Hematopoietic multipotent progenitor cell treated with erythropoietin and hydrocortisone succinate and interleukin-3 and kit ligand, for 4 days (in vitro differentiated cells): ENCODE results near the gene CCDC57.

Experiments used
- DNase-seq: peaks from one replicate; pipeline ENCODE4 v3.0.0-alpha.2; 2015

CCDC57 gene

DNA sequence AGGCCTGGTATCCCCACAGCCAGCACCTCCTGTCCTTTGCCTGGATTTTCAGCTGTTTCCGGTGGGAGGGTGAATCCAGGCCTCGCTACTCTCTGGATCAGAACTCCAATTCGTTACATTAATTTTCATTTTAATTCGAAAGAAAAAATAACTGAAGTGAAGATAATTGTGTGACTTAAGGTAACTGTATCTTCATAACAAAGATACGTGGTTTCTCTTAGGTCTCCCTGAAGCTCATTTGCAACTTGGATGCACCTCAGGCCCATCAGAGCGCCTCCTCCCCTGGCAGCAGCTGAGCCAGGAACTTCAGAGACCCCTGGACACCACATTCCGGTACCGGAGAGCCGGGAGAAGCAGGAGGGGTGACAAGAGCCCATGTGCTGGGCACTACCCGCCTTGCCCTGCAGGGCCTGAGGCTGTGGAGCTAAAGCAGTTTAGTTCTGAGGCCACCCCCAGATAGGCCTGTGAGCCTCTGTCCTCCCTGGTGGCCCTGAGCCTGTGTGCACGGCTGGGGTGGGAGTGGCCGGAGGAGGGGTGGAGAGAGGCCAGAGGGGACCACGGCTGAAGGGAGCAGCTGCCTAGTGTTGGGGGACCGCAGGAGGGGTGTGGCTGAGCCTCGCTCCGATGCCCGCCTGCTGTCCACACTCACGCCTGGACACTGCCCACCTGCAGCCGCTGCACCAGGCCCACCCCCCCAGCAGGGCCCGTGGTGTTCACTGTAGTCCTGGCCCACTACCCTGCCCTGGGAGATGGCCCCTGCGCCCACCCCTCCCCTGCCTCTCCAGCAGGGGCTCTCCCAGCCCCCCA lies 135.7 kb downstream of the CCDC57 start:
- peak; percentile 55 for DNase-seq

DNA sequence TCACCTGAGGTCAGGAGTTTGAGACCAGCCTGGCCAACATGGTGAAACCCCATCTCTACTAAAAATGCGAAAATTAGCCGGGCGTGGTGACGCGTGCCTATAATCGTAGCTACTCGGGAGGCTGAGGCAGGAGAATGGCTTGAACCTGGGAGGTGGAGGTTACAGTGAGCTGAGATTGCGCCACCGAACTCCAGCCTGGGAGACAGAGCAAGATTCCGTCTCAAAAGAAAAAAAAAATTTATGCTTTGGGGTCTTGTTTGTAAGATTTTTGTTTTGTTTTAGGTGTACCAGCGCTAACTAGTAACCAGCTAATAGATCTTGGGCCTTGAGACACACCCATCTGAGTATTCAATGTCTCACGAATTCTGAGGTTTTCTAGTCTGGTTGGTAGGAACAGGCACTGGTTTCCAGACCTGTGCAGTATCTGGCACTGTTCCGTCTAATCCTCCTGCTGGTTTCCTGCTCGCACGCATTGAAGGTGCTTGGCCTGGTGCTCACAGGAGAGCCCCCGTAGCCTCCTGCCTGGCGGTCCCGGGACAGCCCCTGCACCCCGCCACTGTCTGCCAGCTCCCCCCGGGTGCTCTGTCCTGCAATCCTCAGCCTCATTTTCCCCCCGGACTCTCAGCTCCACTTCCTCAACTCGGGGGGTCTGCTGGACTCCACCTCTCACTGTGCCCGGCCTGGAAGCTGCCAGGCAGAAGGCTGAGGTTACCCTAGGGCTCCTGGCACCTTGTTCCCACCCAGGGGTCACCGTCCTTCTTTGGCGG lies 136.4 kb downstream of the CCDC57 start:
- peak; percentile 42 for DNase-seq

DNA sequence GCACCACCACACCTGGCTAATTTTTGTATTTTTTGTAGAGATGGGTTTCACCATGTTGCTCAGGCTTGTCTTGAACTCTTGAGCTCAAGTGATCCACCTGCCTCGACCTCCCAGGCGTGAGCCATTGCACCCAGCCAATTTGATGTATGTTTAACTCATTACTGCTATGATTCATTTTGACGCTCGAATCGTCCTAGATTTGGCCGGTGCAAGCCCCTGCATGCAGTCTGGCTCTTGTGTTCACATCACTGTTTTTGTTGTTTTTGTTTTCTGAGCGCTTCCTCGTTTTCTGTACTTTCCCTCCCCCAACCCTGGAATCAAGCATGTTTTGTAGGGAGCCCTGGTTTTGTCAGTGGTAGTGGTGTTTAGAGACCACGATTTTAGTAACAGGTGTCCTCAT lies 139.2 kb downstream of the CCDC57 start:
- no peak for DNase-seq

DNA sequence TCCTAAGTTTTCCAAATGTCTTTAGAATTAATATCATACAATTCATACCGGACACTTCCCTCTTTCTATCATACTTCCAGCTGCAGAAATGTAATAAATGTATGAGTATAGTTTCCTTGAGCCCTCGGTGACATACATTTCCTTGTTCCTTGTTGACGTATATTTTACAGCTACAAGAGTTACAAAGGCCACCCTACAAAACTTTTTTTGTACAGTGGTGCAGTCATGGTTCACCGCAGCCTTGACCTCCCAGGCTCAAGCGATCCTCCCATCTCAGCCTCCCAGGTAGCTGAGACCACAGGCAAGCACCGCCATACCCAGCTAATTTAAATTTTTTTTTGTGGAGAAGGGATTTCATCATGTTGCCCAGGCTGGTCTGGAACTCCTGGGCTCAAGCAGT lies 139.8 kb downstream of the CCDC57 start:
- DNase-seq: no peak

DNA sequence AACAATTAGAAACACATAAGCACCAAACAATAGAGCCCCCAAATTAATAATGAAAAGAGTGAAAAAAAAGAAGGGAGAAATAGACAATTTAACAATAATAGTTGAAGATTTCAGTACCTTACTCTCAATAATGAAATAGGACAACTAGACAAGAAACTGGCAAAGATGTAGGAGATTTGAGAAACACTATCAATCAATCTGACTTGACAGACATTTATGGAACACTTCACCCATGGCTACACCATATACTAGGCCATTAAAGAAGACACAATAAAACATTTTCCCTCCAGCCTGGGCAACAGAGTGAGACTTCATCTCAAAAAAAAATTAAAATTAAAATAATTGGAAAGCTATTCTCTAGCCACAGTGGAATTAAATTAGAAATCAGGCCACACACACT lies 142.0 kb downstream of the CCDC57 start:
- DNase-seq: no peak

DNA sequence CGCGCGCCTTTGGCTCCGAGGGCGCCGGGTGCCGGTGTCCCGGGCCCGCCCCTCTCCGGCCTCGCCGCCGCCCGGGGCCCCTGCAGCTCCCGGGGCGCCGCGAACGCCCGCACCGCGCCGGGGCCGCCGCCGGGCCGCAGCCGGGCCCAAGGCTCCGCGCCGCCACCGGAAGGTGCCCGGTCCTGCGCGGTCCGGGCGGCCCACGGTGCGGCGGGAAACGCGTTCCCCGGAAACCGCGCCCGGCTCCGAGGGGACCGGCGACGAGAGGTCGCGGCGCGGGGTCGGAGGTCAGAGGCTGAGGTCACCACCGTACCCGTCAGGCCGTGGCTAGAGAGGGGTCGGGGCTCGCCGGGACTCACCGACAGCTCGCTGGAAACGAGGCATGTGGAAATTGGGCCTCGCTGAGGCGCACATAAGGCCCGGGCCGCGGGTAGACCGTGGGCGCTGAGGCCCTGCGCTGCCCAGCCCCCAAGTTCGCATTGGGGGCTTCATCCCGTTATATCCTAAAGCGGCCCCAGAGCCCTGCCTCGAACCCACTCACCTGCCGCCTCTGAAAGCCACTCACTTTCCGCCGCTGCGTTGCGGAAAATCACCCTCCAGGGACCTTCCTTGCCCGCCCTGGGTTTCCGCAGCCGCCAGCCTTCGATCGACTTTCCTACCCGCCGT lies 146.9 kb downstream of the CCDC57 start, which contains the start of gene DUS1L:
Gene DUS1L, minus strand, starts transcription at position 167 of the 666 bp plus-strand sequence. CDS start 745 bp downstream, outside the sequence.
- DNase-seq: peak; percentile 78

DNA sequence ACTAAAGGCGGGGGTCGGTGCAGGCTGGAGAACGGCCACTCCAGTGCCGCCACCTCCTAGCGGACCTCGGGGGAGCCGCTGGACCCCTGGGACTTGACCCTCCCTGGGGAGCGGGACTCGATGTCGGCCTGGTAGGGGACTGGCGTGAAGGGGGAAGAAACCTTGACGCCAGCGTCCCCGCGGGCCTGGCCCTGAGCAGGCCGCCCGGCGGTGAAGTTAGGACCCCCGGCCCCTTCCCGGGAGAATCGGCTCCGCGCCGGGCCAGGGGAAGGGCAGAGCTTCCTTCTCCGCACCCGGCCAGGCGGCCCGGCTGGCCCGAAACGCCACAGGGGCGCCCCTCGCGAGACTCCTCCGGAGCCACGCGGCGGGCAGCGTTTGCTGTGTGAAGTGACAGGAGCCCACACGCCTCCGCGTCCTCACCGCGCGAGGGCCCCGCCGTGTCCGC lies 147.4 kb downstream of the CCDC57 start:
- DNase-seq: peak; percentile 52

DNA sequence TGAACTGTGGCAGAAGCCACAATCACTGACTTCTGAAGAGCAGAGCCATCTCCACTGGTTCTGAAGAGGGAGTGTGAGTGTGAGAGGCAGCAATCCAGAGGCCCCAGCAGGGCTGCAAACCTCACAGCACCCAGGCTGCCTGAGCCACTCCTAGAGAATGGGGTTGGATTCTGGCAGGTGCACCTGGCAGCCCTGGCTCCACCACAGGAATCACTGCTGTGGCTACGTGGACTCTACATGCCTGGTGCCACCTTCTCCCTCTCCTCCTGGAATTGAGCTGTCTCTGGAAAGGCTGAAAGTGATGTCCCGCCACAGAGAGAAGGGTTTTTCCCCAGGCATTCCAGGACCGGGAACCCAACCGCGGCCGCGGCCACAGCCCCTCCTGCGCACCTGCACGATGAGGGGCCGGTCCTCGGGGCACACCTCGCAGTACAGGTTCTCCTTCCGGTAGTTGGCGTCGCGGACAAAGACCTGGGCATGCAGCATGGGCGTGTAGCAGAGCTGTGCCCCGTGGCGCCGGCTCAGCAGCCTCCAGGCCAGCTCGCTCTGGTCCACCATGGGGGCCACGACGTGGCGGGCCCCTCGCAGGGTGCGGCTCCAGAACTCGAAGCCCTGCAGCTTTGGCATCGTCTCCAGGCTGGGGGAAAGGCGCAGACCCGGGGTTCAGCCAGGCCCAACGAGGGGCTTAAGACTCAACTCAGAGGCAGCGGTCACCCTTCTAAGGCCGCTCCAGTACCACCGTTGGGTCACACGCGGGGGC lies 148.0 kb downstream of the CCDC57 start:
- no peak for DNase-seq

DNA sequence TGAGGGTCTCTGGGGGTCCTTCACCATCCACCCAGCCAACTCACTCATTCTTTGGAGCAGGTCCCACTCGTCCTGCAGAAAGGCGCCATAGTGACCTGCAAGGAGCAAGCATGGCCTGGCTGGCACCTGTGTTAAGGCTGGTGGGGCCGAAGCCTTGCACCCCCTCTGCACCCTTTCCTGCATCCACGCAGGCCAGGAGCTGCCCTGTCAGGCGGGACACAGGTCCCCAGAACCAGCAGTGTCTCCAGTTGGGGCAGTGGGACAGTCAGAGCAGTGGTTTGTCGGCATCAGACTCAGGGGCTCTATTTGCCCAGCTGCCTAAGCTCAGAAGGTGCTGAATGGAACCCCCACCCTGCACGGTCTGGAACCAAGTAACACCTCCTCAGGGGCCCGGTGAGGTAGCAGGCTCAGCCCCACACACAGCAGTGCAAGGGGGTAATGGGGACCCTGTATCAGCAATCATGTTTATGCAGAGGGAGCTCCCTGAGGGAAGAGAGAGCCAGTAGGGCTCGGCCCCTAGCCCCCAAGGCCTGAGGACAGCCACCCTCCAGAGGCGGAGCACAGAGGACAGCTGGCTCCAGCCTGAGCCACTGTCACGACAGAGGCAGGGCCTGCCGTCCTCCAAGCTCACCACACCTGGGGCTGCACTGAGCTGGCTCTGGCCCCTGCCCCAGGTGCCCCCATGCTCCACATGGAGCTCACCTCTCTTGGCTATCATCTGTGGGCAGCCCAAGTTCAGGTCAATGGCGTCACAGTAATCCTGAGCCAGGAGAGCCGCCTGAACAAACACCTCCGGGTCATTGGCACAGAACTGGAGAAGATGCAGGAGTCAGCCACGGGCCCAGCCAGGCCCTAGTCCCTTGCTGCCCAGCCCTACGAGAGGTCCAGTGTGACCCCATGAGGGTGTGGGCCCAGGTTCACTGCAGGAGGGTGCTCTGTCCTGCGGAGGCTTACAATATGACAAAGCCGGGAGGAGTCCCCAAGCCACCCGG lies 148.9 kb downstream of the CCDC57 start:
- no peak for DNase-seq

DNA sequence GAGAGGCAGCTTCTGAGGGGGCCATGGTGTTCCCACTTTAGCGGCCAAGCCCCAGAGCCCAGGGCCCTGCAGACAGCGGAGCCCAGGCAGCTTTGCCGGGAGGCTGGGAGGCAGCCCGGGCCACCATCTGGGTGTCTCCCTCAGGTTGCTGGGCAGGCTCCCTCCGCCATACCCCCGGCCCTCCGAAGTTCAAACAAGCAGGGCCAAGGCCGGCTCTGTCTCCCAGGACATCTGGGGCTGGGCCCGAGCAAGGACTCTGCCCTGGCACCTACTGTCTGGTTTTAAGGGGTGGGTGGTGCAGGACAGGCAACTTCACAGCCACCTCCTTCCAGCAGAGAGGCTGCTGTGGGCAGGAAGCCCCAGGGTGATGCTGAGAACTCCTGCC lies 149.7 kb downstream of the CCDC57 start:
- no peak for DNase-seq

DNA sequence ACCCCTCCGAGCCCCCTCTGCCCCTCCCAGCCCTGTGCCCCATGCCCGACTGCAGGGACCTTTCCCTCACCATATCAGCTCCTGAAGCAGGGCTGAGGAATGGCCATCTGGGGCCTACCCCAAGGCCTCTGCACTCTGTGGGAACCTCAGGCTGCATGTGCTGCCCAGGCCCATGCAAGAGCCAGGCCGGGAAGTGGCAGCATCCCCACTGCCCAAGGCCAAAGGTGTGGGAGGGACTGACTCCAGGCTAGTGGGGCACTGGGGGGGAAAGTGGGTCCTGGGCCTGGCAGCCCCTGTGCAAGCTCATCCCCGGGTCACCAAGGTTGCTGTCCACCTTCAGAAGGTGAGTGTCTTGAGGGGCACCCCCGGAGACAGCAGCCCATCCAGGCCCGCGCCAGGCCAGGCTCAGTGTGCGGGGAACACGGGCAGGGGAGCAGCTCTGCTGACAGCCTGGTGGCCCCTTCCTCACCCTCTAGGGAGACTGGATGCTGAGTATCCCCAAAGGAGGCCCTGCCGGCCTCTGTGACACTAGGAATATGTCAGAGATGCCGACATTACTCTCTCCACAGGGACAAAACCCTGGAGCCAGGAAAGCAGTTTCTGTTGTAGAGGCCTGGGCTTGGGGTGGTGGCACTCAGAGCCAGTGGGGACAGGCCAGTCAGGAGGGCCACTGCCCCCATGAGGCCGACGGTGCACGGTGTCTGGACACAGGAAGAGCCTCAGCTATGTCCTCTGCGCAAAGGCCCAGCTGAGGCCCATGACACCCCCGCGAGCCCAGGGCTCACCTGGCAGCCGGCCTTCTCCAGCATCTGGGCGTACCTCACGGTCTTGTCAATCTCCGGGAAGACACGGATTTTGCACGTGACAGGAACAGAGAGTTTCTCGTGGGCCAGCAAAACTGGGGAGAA lies 150.3 kb downstream of the CCDC57 start:
- no peak for DNase-seq

DNA sequence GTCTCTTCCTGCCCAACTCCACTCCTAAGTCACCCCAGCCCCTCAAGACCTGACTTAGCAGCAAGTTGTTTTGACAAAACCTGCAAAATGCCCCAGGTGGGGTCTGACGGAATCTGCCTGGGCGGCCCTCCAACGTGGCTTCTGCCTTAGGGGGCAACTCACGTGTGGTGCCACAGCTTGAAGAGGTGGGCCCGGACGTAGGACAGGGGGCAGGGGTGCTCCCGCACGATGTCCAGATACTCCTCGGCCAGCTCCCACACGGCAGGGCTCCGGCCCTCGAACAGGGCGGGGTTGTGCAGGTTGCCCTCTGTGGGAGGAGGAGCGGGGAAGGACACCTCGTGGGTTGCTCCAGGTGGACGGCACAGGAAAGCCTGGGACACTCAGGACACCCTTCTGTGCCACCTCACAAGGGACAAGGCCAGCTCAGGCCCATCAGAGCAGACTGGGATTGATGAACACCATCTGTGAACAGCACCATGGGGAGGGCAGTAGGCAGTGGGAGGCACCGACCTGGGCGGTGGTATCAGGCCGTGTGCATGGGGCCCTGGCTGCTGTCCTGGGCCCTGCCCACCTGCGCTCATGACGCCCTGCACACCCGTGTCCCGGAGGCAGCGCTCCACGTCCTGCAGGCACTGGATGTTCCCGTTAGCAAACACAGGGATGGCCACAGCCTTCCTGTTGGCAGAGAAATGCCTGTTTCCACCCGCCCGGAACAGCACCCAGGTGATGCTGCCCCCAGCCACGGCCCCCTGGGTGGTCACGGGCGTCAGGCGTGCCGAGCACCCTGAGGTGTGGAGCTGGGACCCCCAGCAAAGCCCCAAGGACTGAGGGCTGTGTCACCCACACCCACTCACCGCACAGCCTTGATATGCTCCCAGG lies 151.4 kb downstream of the CCDC57 start:
- no peak for DNase-seq

DNA sequence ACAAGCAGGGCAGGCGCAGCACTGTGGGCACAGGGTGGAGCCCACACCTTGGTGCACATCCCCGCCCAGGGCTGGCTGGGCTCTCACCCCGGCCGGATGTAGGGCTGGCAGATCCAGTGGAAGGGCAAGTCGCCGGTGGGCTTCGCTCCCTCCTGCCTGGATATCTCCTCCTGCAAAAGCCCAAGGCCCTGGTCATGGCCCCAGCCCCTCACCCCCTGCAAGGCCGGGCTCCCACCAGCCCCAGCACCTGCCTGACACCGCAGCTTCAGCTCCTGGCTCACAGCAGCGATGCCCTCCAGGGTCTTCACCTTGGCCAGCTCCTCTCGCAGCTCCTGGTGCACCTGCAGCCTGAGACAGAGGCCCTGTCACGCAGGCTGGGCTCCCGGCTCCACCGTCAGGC lies 152.0 kb downstream of the CCDC57 start:
- DNase-seq: no peak

DNA sequence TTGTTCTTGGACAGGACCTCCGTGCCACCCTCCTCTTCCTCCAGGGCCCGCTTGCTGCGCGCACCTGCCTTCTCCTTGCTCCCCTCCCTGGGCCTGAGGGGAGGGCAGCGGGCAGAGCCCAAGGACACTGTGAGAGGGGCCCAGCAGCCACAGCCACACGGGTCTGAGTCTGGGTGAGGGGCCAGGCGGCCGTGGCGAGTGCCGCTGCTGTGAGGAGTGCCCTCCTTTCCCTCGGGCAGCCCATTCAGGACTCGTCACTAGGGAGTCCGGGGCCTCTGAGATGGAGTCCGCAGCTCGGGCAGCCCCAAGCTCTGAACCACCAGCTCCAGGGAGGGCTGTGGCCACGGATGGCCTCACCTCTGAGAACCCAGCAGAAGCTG lies 152.7 kb downstream of the CCDC57 start:
- no peak for DNase-seq

DNA sequence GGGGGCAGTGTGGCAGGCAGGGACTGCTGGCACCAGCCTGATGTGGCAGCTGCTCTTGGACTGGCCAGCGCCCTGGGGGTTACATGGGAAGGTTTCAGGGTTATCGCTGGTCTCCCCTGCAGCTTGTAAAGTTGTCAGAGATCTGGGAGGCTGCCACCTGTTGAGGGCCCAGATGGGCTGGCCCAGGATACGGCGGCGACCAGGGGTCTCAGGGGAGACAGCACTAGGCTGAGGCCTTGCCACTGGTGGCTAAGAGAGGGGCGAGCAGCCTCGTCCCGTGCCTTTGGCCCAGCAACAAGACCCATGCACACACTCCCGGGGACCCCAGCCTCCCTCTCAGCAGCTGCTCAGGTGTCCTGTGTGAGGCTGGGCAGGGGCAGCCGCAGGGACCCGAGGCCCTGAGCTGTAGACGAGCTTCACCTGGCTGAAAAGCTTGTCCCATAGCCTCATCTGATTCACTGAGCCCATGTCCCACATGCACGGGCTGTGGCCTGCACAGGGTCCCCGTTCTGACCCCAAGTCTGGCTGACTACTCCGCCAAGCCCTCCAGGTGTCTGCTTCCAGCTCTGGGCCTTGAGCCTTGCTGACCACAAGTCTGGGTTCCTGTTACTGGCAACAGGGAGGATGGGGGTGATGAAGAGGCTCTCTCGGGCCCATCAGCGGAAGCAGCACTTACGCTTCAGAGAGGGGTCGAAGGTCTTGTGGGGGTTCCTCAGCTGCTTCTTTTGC lies 153.2 kb downstream of the CCDC57 start:
- no peak for DNase-seq

DNA sequence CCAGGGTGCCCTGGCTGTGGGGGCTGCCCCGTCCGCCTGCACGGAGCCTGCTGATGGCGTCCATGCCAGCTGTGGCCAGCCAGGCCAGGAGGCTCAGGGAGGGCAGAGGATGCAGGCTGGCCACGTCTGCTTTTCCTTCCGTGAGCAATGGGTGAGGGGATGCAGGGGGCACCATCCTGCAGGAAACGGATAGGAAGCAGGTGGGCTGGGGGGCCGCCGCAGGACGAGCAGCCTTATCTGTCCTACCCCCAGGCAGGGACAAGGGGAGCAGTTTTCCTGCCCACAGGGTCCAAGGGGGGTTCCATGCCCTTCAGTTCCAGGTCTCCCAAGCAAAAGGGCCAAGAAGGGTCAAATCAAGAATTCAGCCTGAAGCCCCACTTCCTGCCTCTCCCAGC lies 153.8 kb downstream of the CCDC57 start:
- DNase-seq: no peak

DNA sequence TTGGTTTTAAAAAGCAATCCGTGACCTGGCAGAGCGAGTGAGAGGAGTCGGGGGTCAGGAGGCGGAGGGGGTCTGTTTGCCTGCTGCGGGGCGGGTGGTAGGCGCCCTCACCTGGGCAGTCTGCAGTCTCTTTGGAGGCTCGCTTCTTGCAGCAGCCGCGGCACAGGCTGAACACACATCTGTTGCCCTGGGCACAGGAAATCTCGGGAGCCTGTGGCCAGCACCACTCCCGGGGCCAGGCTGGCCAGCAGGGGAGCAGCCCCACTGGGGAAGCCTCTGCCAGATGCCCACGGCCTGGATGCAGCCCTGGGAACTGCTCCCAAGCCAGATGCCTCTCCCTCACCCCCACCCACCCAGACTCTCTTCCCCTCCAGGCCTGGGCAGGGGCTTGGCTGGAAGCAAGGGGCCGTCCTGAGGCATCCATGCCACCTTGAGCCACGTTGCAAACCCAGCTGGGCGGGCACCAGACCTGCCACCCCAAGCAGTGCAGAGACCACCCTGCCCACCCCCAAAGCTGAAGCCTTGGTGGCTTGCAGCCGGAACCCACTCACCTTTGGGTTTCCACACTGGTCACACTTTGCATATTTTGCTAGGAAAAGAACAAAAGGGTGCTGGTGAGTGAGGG lies 154.3 kb downstream of the CCDC57 start:
- no peak for DNase-seq
